Right lobe of liver (tissue), 6 donors: ENCODE data around the gene MBOAT1. TPM values are rescaled to one million over a fixed set of nuclear protein-coding genes. Genes with fewer than 3 reads are reported as not detected.

Experiments used
- ATAC-seq, 4 donors: fragments of 200-7000 bp; cut with Tn5 transposase; one replicate each; pipeline ENCODE4 v1.9.1; 2020; ENCODE audit warnings: mild to moderate bottlenecking in 4 of 4, moderate library complexity in 4 of 4
- DNase-seq, 3 donors: peaks; one replicate each; pipeline ENCODE4 v3.0.0-alpha.2; 2020
- H3K27ac ChIP-seq, 3 donors: fragments of 200-600 bp; one replicate each; pipeline ENCODE4 v1.8.0; 2022
- H3K27me3 ChIP-seq, 2 donors: fragments of 200-600 bp; one replicate each; pipeline ENCODE4 v1.8.0; 2022
- H3K36me3 ChIP-seq, 4 donors: fragments of 200-600 bp; sonication (generic) in 1 of 4; one replicate each; pipeline versions ENCODE4 v1.5.1 to v1.8.0; 2017 to 2022; ENCODE audit warnings: control low read depth in 1 of 4
- H3K4me1 ChIP-seq, 4 donors: fragments of 200-600 bp; sonication (generic) in 1 of 4; one replicate each; pipeline versions ENCODE4 v1.5.1 to v1.8.0; 2017 to 2022; ENCODE audit warnings: control low read depth in 1 of 4
- H3K4me3 ChIP-seq, 3 donors: fragments of 200-600 bp; one replicate each; pipeline ENCODE4 v1.8.0; 2022
- H3K9me3 ChIP-seq, 4 donors: fragments of 200-600 bp; sonication (generic) in 1 of 4; one replicate each; pipeline versions ENCODE4 v1.5.1 to v1.8.0; 2017 to 2022; ENCODE audit warnings: control low read depth in 1 of 4
- POLR2A ChIP-seq: fragments of 450-650 bp; IDR thresholded peaks from one replicate; pipeline ENCODE4 v1.6.1; 2017; ENCODE audit warnings: antibody characterized with exemption, mild to moderate bottlenecking
- WGBS: methylation state at CpG from one replicate; pipeline ENCODE4 v1.1.6; 2018; ENCODE audit warnings: low coverage, low lambda C conversion rate; ENCODE audit not compliant: insufficient coverage; ENCODE audit errors: missing lambda C conversion rate; 5-methylcytosine and 5-hydroxymethylcytosine counted together
- intact Hi-C, 2 donors: fragments of 100-400 bp; cut with DNase I; formaldehyde crosslinking; loops; one replicate each; pipeline versions ENCODE4 v1.11.2 to v1.14.1; 2022
- total RNA-seq, 6 experiments: library from RNA; depleted of rRNA in 2 of 6; stranded (reverse); fragments of >200 nt in 2 of 6; fragmentation: NEBNext Ultra II Directional in 3 of 6; extraction: Animal tissue kit (Norgen Biotek cat#: 25700) in 3 of 6; gene quantifications; one replicate each; pipeline versions ENCODE4 v1.1.0 to v1.2.4, GENCODE V29; 2016 to 2023
- TF ChIP-seq, protein P1 (sequence below), 4 donors: fragments of 200-600 bp in 3 of 4; fragments of 450-650 bp in 1 of 4; IDR thresholded peaks; one replicate each; pipeline versions ENCODE4 v1.5.1 to v1.8.0; 2016 to 2022; ENCODE audit warnings: antibody characterized with exemption in 4 of 4, mild to moderate bottlenecking in 2 of 4
- donor health status: DM: no; HTN: yes; CAD: no.
- donor health status: DM: no; HTN: no; CAD: no.
- donor health status: DM: no; HTN: no; CAD: no.
- donor health status: DM: no; HTN: yes; CAD: no.
- donor health status: DM: no; HTN: yes; CAD: no.

MBOAT1 gene
- total RNA-seq, 6 experiments from 2014 or later = 3.6 to 10.0 (median 5.9) TPM

DNA sequence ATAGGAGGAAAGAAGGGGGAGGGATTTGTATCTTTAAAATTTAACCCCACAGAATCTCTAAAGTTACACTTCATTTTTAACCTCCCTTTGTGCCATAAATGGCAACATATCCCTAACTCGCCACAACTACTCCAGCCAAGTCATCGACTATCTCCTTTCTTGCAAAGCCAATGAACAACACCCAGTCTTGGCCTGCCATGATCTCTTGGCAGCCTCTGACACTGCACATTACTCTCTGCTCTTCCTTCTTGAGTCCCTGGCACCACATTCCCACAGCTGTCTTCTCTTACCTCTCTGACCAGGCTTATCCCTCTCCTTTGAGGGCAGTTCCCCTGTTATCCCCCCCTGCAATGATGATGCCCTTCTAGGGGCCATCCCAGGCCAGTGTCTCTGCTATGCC is 42.5 kb downstream of the MBOAT1 start:
- no peak for DNase-seq
- peak overlapping the region; percentile 19 to 64 (median 27) for H3K27ac ChIP-seq
- H3K4me1 ChIP-seq = peaks cover 0 to 14% (median 0%) of the 10 kb centered on the region in 4 donors
- ATAC-seq = peak in 2 of 4 donors; percentile 10 to 19
- H3K27me3 ChIP-seq = no peaks in the 10 kb centered on the region
- WGBS = 52% methylated on average over 2 of the region's 2 CpGs
- no peaks in the 10 kb centered on the region for H3K36me3 ChIP-seq
- intact Hi-C loops = no loop called here
- no peak for TF ChIP-seq POLR2A
- TF ChIP-seq, protein P1, sequence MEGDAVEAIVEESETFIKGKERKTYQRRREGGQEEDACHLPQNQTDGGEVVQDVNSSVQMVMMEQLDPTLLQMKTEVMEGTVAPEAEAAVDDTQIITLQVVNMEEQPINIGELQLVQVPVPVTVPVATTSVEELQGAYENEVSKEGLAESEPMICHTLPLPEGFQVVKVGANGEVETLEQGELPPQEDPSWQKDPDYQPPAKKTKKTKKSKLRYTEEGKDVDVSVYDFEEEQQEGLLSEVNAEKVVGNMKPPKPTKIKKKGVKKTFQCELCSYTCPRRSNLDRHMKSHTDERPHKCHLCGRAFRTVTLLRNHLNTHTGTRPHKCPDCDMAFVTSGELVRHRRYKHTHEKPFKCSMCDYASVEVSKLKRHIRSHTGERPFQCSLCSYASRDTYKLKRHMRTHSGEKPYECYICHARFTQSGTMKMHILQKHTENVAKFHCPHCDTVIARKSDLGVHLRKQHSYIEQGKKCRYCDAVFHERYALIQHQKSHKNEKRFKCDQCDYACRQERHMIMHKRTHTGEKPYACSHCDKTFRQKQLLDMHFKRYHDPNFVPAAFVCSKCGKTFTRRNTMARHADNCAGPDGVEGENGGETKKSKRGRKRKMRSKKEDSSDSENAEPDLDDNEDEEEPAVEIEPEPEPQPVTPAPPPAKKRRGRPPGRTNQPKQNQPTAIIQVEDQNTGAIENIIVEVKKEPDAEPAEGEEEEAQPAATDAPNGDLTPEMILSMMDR (IDR thresholded peaks at IDR 0.05) = no peak
- H3K9me3 ChIP-seq = no peaks in the 10 kb centered on the region
- H3K4me3 ChIP-seq = no peak overlapping the region

DNA sequence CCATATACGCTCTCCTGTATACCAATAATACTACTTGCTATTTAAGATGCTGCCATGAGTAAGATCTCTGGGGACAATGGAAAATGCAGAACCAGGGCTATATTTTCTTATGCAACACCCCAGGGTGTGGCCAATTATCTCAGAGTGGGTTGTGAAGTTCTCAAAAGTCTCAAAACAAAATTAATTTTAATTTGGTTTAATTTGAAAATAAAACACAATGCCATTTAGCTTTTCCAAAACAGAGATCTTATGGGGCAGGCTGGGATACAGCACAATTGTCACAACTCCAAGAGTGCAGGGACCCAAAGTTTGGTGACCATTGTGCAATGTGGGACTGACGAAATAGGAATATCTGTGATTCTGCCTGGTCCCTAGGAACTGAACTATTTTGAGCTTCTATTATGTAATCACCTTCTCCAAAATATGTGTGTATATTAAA is 43.1 kb downstream of the MBOAT1 start:
- intact Hi-C loops = no loop called here
- Histone ChIP-seq H3K27me3 (no peaks in the 10 kb centered on the region), H3K9me3 (no peaks in the 10 kb centered on the region), H3K36me3 (no peaks in the 10 kb centered on the region), H3K27ac (peak overlapping the region in 2 of 3 donors; percentile 27 to 64), H3K4me3 (no peak overlapping the region), H3K4me1 (peaks cover 0 to 14% (median 0%) of the 10 kb centered on the region in 4 donors)
- ATAC-seq (peak; percentile 94 to 98 (median 96)), DNase-seq (peak in 1 of 3 donors; percentile 78)
- TF ChIP-seq, protein P1 (IDR thresholded peaks at IDR 0.05) = no peak
- no peak for TF ChIP-seq POLR2A
- WGBS = 44% methylated on average over 2 of the region's 2 CpGs

DNA sequence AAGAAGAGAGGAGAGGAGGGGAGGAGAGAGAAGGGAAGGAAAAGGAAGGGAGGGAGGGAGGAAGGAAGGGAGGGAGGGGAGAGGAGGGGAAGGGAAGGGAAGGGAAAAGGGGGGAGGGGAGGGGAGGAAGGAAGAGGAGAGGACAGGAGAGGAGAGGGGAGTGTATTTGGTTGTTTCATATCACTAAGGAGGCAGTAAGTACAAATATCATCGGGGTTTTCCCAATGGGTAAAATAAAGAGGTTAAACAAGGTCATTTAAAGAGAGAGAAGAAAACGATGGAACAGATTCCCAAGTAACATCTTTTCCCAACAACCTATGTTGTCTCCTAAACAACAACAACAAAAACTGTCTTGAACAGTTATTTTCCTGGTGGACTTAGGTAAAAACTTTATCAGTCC is 43.6 kb downstream of the MBOAT1 start:
- ATAC-seq (peak in 1 of 4 donors; percentile 14), DNase-seq (no peak)
- H3K36me3 ChIP-seq = no peaks in the 10 kb centered on the region
- H3K27me3 ChIP-seq = no peaks in the 10 kb centered on the region
- TF ChIP-seq POLR2A = no peak
- TF ChIP-seq, protein P1 (IDR thresholded peaks at IDR 0.05) = no peak
- H3K4me3 ChIP-seq = no peak overlapping the region
- intact Hi-C loops = no loop called here
- H3K4me1 ChIP-seq = peaks cover 0 to 14% (median 0%) of the 10 kb centered on the region in 4 donors
- no peaks in the 10 kb centered on the region for H3K9me3 ChIP-seq
- WGBS = 5% methylated on average over 2 of the region's 2 CpGs
- H3K27ac ChIP-seq = peak overlapping the region in 2 of 3 donors; percentile 25 to 64

DNA sequence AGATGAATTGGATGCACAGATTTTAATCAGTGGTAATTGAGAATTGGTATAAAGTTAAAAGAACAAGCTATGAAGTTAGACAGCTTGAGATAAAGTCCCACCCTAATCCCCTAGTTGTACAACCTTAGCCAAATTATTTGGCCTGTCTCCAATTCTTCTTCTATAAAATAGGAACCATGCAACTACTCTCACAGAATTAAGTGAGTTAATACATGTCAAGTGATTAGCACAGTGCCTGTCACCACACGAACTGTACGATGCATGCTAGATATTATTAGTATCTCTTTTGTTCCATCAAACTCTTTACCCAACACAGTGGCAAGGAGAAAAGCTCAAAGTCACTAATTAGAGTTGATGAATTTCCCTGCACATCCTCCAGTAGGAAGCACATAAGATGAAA is 44.7 kb downstream of the MBOAT1 start:
- H3K36me3 ChIP-seq = no peaks in the 10 kb centered on the region
- no peak overlapping the region for H3K27ac ChIP-seq
- H3K9me3 ChIP-seq = no peaks in the 10 kb centered on the region
- H3K4me3 ChIP-seq = no peak overlapping the region
- no peak for TF ChIP-seq POLR2A
- TF ChIP-seq, protein P1 (IDR thresholded peaks at IDR 0.05) = no peak
- WGBS = 74% methylated on average over 2 of the region's 2 CpGs
- intact Hi-C loops = no loop called here
- no peaks in the 10 kb centered on the region for H3K27me3 ChIP-seq
- no peak for DNase-seq
- peaks cover 0 to 14% (median 0%) of the 10 kb centered on the region in 4 donors for H3K4me1 ChIP-seq
- no peak for ATAC-seq

DNA sequence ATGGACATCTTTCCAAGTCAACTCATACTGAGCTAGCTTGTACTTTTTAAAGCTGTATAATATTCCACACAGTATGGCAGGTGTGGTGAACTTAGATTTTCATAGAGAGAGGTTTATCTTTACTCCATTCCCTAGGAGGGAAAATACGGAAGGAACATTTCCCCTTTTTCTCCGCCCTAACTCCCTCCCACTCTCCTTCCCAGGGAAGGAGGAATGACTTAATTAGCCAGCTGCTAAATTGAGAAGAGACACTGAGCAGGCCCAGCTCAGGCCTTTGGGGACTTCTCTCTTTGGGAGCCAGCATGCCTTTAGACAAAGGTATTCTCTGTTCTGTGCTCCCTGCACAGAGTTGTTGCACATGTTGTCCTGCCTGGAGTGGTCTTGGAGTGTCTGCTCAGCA is 46.1 kb downstream of the MBOAT1 start:
- Histone ChIP-seq H3K27me3 (no peaks in the 10 kb centered on the region), H3K9me3 (no peaks in the 10 kb centered on the region), H3K4me1 (peaks cover 0 to 14% (median 0%) of the 10 kb centered on the region in 4 donors), H3K4me3 (no peak overlapping the region), H3K27ac (no peak overlapping the region), H3K36me3 (no peaks in the 10 kb centered on the region)
- TF ChIP-seq, protein P1 (IDR thresholded peaks at IDR 0.05) = no peak
- no peak for TF ChIP-seq POLR2A
- intact Hi-C loops = no loop called here
- 90% methylated on average over 2 of the region's 2 CpGs for WGBS
- DNase-seq = no peak
- ATAC-seq = no peak
